ENCODE measurements around the gene DTX3L. TPM values are rescaled to one million over a fixed set of nuclear protein-coding genes. Genes with fewer than 3 reads are reported as not detected.

DTX3L gene
- total and polyA plus RNA-seq, 2 of the 13 experiments (the other 11 are each of a cell fraction or from before 2014, with no cell fraction given): 2.5 to 10.9 TPM

DNA sequence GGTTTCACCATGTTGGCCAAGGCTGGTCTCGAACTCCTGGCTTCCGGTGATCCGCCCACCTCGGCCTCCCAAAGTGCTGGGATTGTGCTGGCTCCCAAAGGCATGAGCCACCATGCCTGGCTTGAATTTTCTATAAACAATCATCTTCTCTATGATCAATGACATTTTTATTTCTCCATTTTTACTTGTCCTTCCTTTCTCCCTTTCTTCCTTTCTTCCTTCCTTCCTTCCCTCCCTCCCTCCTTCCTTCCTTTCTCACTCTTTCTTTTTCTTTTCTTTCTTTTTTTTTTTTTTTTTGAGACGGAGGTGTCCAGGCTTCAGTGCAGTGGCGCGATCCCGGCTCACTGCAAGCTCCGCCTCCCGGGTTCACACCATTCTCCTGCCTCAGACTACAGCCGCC is 40.8 kb upstream of the DTX3L start:
- Histone ChIP-seq H4K20me1 (ENCODE audit: insufficient read depth, low read length) (no peaks in the 10 kb centered on the region), H3K36me3 (replicated peaks in 1 of 2; ENCODE audit: control insufficient read depth in 1 of 2, insufficient read depth in 2 of 2, low read length in 2 of 2) (no peaks in the 10 kb centered on the region), H3K4me1 (ENCODE audit: insufficient read depth, low read length) (peaks cover 10% of the 10 kb centered on the region; the same call in 1 of the 2 replicates), H3K27ac (ENCODE audit: extremely low read length, insufficient read depth, low read length) (no peak overlapping the region), H3K9ac (ENCODE audit: insufficient read depth, low read depth, low read length) (no peak overlapping the region), H3K4me3 (replicated peaks in 1 of 3; ENCODE audit: insufficient read depth in 1 of 3, low read depth in 2 of 3, low read length in 3 of 3) (no peak overlapping the region), H3K4me2 (ENCODE audit: low read depth, low read length) (no peak overlapping the region), H3K27me3 (ENCODE audit: control insufficient read depth in 1 of 2, insufficient read depth in 2 of 2, low read length in 2 of 2) (no peaks in the 10 kb centered on the region; a peak in 1 of 5 replicates), H2AFZ (ENCODE audit: low read length) (no peak overlapping the region), H3K79me2 (ENCODE audit: insufficient read depth, low read length) (no peaks in the 10 kb centered on the region), H3K9me3 (ENCODE audit: low read length) (no peaks in the 10 kb centered on the region)
- no TSS peak for BruUV-seq (replicated peaks)
- TF ChIP-seq SAP130 (CRISPR knock-in tag; IDR thresholded peaks at IDR 0.05; ENCODE audit: low read depth) (no peak), PHF8 (CRISPR knock-in tag; IDR thresholded peaks at IDR 0.05) (no peak)
- TF ChIP-seq, protein P1, sequence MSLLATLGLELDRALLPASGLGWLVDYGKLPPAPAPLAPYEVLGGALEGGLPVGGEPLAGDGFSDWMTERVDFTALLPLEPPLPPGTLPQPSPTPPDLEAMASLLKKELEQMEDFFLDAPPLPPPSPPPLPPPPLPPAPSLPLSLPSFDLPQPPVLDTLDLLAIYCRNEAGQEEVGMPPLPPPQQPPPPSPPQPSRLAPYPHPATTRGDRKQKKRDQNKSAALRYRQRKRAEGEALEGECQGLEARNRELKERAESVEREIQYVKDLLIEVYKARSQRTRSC (CRISPR knock-in tag; IDR thresholded peaks at IDR 0.05; ENCODE audit: low read depth): no peak
- intact Hi-C loops (cut with micrococcal nuclease; ENCODE audit: unreplicated experiment) (no loop called here), in situ Hi-C loops (cut with HindIII; ENCODE audit: extremely low pct_ligation_motif_present, low pct_unique_long_range_greater_than_20kb) (no loop called here)
- 89% methylated on average over 11 of the region's 11 CpGs for WGBS (ENCODE audit: low lambda C conversion rate)
- no peak for ATAC-seq
- no peak for DNase-seq (ENCODE audit: low spot score)
- no peak for FAIRE-seq
- CTCF ChIA-PET (ENCODE audit: low intra/inter-chr PET ratio, low total read pairs): no interaction called here
- POLR2A ChIA-PET: no interaction called here

DNA sequence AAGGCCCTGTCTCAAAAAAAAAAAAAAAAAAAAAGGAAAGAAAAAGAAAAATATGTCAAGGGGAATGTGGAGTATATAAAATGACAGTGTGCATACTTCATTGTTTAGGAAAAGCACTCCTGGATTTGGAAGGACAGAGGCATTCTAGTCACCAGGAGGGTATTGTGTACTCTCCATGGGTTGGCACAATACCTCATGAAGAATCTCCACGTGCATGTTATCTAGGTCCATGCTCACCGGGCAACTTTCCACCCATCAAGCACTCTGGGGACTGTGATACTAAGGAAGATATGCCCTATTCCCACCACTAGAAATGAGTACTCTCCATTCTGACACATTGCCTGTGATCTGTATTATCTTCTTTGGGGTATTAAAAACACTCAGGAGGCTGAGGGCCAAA is 34.0 kb upstream of the DTX3L start:
- no peak for DNase-seq (ENCODE audit: low spot score)
- no peak overlapping the region for H3K4me3 ChIP-seq (replicated peaks in 1 of 3; ENCODE audit: insufficient read depth in 1 of 3, low read depth in 2 of 3, low read length in 3 of 3)
- TF ChIP-seq SMARCE1 (IDR thresholded peaks at IDR 0.05; ENCODE audit: borderline replicate concordance): no peak
- no peak for TF ChIP-seq ARNT (IDR thresholded peaks at IDR 0.05)
- TF ChIP-seq HMG20A (CRISPR knock-in tag; IDR thresholded peaks at IDR 0.05; ENCODE audit: borderline replicate concordance): no peak
- no peak for TF ChIP-seq HNF1A (IDR thresholded peaks at IDR 0.05; ENCODE audit: low read depth)
- no peak for TF ChIP-seq HNF1A (CRISPR knock-in tag; IDR thresholded peaks at IDR 0.05; ENCODE audit: borderline replicate concordance)
- TF ChIP-seq YY1 (IDR thresholded peaks at IDR 0.05; ENCODE audit: insufficient read depth, insufficient replicate concordance, low read depth, low read length): no peak
- TF ChIP-seq ELK4 (CRISPR knock-in tag; IDR thresholded peaks at IDR 0.05; ENCODE audit: borderline replicate concordance): no peak
- TF ChIP-seq, protein P2, sequence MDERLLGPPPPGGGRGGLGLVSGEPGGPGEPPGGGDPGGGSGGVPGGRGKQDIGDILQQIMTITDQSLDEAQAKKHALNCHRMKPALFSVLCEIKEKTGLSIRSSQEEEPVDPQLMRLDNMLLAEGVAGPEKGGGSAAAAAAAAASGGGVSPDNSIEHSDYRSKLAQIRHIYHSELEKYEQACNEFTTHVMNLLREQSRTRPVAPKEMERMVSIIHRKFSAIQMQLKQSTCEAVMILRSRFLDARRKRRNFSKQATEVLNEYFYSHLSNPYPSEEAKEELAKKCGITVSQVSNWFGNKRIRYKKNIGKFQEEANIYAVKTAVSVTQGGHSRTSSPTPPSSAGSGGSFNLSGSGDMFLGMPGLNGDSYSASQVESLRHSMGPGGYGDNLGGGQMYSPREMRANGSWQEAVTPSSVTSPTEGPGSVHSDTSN (CRISPR knock-in tag; IDR thresholded peaks at IDR 0.05): no peak
- no TSS peak for BruUV-seq (replicated peaks)
- in situ Hi-C loops (cut with HindIII; ENCODE audit: extremely low pct_ligation_motif_present, low pct_unique_long_range_greater_than_20kb): no loop called here
- no peaks in the 10 kb centered on the region; a peak in 1 of 5 replicates for H3K27me3 ChIP-seq (ENCODE audit: control insufficient read depth in 1 of 2, insufficient read depth in 2 of 2, low read length in 2 of 2)
- POLR2A ChIA-PET: no interaction called here
- no peak for ATAC-seq
- no peak overlapping the region for H3K4me2 ChIP-seq (ENCODE audit: low read depth, low read length)
- H2AFZ ChIP-seq (ENCODE audit: low read length): no peak overlapping the region
- no peaks in the 10 kb centered on the region for H3K4me1 ChIP-seq (ENCODE audit: insufficient read depth, low read length)
- CTCF ChIA-PET (ENCODE audit: low intra/inter-chr PET ratio, low total read pairs): no interaction called here
- no peaks in the 10 kb centered on the region for H3K79me2 ChIP-seq (ENCODE audit: insufficient read depth, low read length)
- no peaks in the 10 kb centered on the region for H4K20me1 ChIP-seq (ENCODE audit: insufficient read depth, low read length)
- no peak overlapping the region for H3K27ac ChIP-seq (ENCODE audit: extremely low read length, insufficient read depth, low read length)
- H3K9ac ChIP-seq (ENCODE audit: insufficient read depth, low read depth, low read length): no peak overlapping the region
- intact Hi-C loops (cut with micrococcal nuclease; ENCODE audit: unreplicated experiment): no loop called here
- no peaks in the 10 kb centered on the region for H3K9me3 ChIP-seq (ENCODE audit: low read length)
- no peak for FAIRE-seq
- 100% methylated on average over 1 of the region's 2 CpGs for WGBS (ENCODE audit: low lambda C conversion rate)
- 0 out of 5 replicates have a peak, but pooled peaks cover 0 to 3% of the 10 kb centered on the region in 2 experiments for H3K36me3 ChIP-seq (replicated peaks in 1 of 2; ENCODE audit: control insufficient read depth in 1 of 2, insufficient read depth in 2 of 2, low read length in 2 of 2)

Measured in HepG2 (cell line).